Spleen (tissue), 7 donors: ENCODE results near the gene TREML1.

Experiments used
- CTCF ChIP-seq, 11 experiments: fragments of 200-600 bp in 7 of 11; fragments of 450-650 bp in 4 of 11; sonication (generic) in 4 of 11; IDR thresholded peaks in 8 of 11; conservative IDR thresholded peaks in 3 of 11; 1 replicate in 7 of 11; 2 replicates in 4 of 11; pipeline versions ENCODE4 v1.4.0 to v1.8.0; 2016 to 2021; ENCODE audit warnings: antibody characterized with exemption in 11 of 11, inconsistent platforms in 4 of 11, mild to moderate bottlenecking in 1 of 11
- POLR2A ChIP-seq, 3 donors: fragments of 450-650 bp; IDR thresholded peaks; one replicate each; pipeline ENCODE4 v1.5.1; 2017; ENCODE audit warnings: antibody characterized with exemption in 3 of 3, mild to moderate bottlenecking in 1 of 3
- donor health status: DM: no; HTN: no; CAD: no; lungs with moderate emphysema.
- donor health status: DM: no; HTN: no; CAD: no.
- donor health status: DM: no; HTN: no; CAD: no.

GRCh38 chr6:41111017-41111416 is 43.1 kb downstream of the TREML1 start:
- TF ChIP-seq POLR2A (IDR thresholded peaks at IDR 0.05) (no peak), CTCF (IDR thresholded peaks at IDR 0.05 in 8 of 11, conservative IDR thresholded peaks at IDR 0.05 in 3 of 11) (no peak)
